CD4-positive, alpha-beta T cell treated with Interleukin-4 for 4 hours (primary cell): Measurements from ENCODE around the gene TYR.
"Not testable (repeated sequence)": the region's sequence is repeated elsewhere in the genome, so short reads cannot be mapped to it uniquely, and the experiment has no call there.

Experiments used
- DNase-seq: peaks from one replicate; pipeline ENCODE4 v3.0.0-alpha.2; 2020

The TYR gene

DNA sequence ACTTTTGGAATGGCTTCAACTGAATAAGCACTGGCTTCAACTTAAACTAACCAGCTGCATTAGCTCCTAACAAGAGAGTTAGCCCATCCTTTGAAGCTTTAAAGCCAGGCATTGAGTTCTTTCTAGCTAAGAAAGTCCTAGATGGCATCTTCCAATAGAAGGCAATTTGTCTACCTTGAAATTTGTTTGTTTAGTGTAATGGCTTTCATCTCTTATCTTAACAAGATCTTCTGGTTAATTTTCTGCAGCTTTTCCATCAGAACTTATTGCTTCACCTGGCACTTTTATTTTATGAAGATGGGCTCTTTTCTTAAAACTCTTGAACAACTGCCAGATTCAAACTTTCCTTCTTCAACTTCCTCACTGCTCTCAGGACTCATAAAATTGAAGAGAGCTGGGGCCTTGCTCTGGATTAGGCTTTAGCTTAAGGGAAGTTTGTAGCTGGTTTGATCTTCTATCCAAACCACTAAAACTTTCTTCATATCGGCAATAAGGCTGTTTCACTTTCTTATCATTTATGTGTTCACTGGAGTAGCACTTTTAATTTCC is 94.9 kb downstream of the TYR start:
- not testable (repeated sequence) for DNase-seq

DNA sequence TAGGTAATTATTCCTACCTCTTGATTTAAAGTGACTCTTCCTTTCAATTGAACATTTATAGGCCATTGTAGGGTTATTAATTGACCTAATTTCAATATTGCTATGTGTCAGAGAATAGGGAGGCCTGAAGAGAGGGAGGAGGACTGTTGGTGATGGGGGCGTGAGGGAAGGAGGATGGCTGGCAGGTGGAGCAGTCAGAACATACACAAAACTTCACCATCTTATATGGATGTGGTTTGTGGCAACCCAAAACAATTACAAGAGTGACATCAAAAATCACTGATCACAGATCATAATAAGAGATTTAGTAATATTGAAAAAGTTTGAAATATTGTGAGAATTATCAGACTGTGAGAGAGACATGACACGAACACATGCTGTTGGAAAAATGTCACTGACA is 95.5 kb downstream of the TYR start:
- not testable (repeated sequence) for DNase-seq

GRCh38 chr11:89275966-89276365 is 98.3 kb downstream of the TYR start:
- DNase-seq, result no peak

- no peak for DNase-seq
These were observed 101.5 kb downstream of the TYR start for GRCh38 chr11:89279176-89279575.

- not testable (repeated sequence) for DNase-seq
These were observed 103.5 kb downstream of the TYR start for GRCh38 chr11:89281032-89281677.

DNA sequence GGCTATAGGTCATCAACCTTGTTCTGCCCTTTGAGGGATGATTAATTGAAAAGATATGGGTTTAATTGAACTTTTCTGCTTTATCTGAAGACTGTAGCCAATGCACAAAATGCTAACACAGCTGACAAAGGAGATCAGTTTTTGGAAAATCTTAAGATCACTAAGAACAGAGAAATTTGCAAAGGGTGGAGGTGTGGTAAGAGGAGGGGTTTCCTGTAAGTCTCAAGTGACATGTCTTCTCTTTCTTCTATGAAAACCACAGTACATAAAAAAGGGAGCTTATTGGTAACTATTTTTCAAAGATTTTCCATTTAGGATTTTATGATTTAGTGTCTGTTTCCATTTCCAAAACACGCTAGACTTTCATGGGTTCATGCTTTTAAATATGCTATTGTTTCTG is 108.9 kb downstream of the TYR start:
- not testable (repeated sequence) for DNase-seq

DNA sequence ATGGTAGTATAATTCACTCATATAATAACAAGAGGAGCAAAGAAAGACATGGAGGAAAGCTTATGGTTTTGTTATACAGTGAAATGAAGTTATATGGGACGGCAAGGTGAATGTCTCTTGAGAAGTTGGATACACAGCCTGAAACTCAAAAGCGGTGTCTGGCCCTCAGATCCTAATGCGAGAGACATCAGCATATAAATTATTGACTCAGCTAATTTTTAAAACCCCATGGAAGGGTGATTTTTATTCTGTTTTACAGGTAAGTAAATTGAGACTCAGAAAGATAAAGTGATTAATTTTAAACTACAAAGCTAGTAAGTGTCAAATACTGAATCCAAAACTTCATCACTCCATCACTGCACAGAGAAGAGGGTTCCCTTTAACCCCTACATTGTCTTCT is 110.3 kb downstream of the TYR start:
- not testable (repeated sequence) for DNase-seq

GRCh38 chr11:89293965-89294679 is 116.4 kb downstream of the TYR start:
- DNase-seq, result no peak

- not testable (repeated sequence) for DNase-seq
These were observed 117.3 kb downstream of the TYR start for GRCh38 chr11:89295023-89295422.

- not testable (repeated sequence) for DNase-seq
These were observed 125.4 kb downstream of the TYR start for GRCh38 chr11:89303029-89303428.

DNA sequence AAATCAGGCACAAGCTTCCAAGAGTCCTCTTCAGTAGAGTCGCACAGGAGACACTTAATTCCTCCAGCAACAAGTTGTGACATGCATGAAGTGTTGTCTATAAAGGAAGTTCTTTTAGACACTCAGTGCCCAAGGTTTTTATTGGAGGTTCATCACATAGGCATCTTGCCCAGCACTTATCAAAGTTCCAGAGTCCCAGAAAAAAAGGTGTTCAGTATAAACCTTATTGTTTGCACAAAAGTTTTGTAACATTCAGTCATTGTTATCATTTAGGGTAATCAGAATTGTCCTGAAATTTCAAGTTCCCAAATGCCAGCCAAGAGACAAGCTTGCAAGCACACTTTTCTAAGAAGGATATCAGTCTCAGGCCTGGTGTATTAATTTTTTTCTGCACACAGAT is 130.6 kb downstream of the TYR start:
- not testable (repeated sequence) for DNase-seq

GRCh38 chr11:89309321-89309985 is 131.8 kb downstream of the TYR start:
- DNase-seq, result not testable (repeated sequence)

GRCh38 chr11:89310607-89311006 is 132.9 kb downstream of the TYR start:
- DNase-seq, result not testable (repeated sequence)

GRCh38 chr11:89321401-89321800 is 143.7 kb downstream of the TYR start:
- no peak for DNase-seq

- no peak for DNase-seq
These were observed 150.2 kb downstream of the TYR start for GRCh38 chr11:89327885-89328284.

- DNase-seq, result not testable (repeated sequence)
These were observed 154.3 kb downstream of the TYR start for GRCh38 chr11:89331940-89332339.

DNA sequence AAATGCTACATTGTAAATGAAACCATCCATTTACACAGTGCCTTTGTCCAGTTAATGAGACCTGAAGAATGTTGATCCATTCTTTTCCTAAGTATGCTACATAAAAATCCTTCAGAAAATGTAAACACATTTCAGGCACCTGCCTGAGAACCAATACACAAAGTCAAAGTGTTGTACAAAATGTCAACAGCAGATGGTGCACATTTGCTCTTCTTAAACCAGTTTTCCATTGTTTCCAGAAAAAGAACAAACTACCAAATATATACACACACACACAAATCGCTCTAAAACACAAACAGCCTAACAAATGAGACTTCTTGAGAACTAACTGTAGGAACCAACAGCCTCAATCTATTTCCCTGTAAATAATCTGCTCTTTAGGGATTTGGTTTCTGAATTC is 156.0 kb downstream of the TYR start:
- not testable (repeated sequence) for DNase-seq

GRCh38 chr11:89337100-89337650 is 159.5 kb downstream of the TYR start:
- DNase-seq, result not testable (repeated sequence)

- DNase-seq, result not testable (repeated sequence)
These were observed 160.4 kb downstream of the TYR start for GRCh38 chr11:89338073-89338472.

GRCh38 chr11:89340450-89340849 is 162.8 kb downstream of the TYR start:
- not testable (repeated sequence) for DNase-seq

DNA sequence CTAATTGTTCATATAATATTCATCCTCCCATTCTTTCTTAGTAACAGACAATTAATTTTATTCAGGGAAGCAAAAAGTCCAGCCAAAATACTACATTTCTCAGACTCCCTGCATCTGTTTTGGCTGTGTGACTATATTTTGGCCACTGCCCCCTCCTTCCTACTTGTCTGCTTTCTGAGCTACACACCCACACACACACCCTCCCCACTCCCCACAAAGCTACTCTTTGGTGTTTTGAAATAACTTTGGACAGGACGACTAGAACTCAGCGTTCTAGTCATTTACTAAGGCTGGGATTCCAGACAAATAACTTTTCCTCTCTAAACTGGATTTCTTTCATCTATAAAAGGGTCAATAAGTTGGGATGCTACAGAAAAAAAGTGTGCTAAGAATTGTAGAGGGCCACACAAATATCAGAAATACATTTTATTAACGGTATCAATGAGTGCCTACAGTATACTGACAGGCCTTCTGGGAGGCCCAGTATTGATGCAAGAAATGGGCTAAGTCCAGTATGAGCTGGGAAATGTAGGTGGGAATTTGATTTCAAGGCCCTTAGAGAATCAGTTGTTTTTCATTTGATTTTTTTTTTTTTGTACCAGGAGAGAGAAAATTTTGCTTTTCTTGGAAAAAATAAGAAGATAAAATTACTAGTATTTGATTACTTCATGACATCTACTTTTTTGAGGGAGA is 165.4 kb downstream of the TYR start:
- not testable (repeated sequence) for DNase-seq
